ENCODE results near the gene CCNK.

CCNK gene

DNA sequence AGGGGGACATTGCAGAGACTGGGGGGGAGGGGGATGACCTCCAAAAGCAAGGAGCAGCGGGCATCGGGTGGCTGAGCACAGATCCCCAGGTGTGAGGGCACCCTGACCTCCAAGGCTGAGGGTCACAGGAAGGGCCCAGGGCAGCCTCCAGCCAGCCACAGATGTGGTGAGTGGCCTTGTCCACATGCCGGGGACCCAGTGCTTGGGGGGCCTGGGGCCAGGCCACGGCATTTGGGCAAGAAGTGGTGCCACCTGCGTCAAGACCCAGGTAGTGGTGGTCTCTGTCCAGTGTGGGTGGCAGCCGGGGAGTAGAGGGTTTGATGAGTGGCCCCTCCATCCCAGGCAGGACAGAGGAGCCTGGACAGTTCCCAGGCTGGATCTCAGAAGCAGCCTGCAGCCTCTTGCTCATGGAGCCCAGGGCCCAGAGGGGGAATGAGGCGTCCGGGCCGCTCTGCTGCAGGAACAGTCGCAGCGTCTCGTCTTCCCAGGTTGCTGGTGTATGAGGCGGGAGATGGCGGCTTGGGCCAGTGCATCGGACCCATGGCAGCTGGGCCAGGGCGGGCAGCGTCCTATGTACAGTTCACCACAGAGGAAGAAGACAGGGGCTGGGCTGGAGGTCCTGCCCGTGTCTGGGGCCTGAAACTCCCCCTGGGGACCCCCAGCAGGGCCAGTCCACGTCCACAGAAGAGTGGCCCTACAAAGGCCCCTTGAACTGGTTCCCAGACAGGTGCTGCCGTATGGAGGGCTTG is 33.5 kb downstream of the CCNK start:
- TF ChIP-seq, protein P1, sequence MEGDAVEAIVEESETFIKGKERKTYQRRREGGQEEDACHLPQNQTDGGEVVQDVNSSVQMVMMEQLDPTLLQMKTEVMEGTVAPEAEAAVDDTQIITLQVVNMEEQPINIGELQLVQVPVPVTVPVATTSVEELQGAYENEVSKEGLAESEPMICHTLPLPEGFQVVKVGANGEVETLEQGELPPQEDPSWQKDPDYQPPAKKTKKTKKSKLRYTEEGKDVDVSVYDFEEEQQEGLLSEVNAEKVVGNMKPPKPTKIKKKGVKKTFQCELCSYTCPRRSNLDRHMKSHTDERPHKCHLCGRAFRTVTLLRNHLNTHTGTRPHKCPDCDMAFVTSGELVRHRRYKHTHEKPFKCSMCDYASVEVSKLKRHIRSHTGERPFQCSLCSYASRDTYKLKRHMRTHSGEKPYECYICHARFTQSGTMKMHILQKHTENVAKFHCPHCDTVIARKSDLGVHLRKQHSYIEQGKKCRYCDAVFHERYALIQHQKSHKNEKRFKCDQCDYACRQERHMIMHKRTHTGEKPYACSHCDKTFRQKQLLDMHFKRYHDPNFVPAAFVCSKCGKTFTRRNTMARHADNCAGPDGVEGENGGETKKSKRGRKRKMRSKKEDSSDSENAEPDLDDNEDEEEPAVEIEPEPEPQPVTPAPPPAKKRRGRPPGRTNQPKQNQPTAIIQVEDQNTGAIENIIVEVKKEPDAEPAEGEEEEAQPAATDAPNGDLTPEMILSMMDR (IDR thresholded peaks at IDR 0.05; ENCODE audit: insufficient read depth, low read depth, low read length, missing control alignments) = no peak

DNA sequence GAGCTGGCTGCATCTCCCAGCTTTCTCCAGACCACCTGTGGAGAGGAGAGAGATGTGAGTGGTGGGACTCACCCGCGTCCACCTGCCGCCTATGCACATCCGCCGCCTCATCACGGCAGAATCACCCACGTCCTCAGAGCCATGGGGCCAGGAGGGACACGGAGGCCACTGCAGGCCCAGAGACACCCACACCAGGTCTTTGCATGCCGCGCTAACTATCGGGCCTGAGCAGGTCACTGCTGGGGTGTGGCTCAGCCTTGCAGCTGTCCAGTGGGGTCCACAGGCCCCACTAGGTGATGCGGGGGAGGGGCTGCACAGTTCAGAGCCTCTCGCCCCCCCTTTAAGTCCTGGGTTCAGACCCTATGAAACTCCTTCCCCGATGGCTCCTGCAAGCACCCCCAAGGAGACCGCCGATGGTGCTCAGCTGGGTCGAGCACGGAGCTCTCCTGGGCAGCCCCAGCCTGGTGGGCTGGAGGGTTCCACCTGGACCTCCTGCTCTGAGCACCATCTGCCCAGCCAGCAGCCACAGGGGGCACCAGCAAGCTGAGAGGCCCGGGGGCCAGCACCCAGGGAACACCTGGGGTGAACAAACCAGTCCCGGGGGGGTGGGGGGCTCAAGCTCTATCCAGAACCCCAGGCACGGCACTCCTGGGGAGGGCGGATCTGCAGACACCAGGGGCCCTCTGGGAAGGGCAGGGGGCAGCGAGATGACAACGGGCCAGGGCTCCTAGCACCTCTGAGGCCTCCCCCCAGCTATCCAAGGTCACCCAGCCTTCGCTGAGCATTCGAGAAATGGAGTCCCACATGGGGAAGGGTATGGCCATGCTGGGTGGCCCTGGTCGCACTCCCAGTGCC is 34.3 kb downstream of the CCNK start:
- H3K4me3 ChIP-seq (ENCODE audit: low read length) = no peak overlapping the region
- no peak for DNase-seq (ENCODE audit: low read depth)
- TF ChIP-seq, protein P1 (IDR thresholded peaks at IDR 0.05; ENCODE audit: insufficient read depth, low read depth, low read length, missing control alignments) = no peak

More for the DNA sequence above, 33.5 kb downstream of the CCNK start:
- H3K4me3 ChIP-seq (ENCODE audit: low read length) = no peak overlapping the region
- DNase-seq (ENCODE audit: low read depth) = no peak

DNA sequence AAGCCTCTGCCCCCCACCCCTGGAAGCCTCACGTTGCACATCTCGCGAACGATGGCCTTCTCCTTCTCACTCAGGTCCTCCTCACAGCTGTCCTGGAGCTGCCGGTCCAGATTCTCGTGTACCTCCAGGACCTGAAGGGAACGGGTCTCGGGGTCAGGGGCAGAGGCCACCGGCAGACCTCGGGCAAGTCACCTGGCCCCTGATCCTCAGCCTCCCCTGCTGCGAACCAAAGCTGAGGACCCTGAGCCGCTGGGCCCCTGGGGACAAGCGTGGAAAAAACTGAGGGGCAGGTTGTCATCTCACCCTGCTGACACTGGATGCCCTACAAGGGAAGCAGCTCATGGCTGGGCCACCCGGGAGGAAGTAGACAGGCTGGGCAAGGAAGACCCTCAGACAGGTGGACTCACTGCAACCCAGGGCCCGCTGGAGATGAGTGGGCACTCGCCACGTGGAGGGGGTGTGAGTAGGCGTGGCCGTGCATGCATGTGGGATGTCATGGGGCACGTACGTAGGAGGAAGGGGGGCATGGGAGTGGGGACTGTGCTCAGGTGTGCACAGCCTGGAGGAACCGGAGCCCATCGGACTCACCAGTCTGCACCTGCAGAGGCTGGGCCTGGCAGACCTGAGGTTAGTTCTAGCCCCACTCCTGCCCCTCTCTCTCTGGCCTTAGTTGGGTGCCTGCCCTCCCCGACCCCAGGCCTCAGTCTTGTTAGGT is 35.1 kb downstream of the CCNK start:
- TF ChIP-seq, protein P1 (IDR thresholded peaks at IDR 0.05; ENCODE audit: insufficient read depth, low read depth, low read length, missing control alignments) = no peak
- H3K4me3 ChIP-seq (ENCODE audit: low read length) = no peak overlapping the region
- no peak for DNase-seq (ENCODE audit: low read depth)

DNA sequence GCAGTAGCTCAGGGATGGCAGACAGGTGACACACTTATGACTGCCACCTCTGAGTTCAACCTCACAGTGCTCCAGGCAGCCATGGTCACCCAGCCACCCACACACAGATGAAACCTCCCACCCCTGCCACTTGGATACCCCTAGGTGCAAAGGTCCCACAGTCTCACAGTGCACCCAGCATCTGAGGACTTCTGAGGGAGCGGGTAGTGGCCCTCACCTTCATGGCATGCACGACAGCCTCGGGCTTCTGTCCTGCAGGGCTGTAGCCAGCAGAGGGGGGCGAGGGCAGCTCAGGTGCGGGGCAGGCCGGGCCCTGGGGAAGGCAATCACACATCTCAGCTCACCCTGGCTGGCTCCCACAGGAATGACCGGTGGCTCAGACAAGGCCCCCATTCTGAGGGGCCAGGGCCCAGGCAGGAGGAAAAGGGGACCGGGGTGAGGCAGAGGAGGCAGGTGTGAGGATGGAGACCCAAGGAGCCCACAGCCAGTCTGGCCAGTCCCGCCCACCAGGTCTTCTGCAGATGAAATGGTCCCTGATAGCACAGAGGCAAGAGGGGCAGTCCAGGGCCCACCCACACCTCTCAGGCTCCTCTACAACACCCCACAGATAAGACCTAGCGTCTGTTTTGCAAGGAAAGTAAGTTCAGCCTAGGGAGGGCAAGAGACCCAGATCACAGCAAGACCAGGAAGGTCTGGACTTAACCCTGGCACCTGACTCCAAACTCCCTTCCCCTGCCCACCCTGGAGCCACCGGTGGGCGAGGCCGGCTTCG is 35.8 kb downstream of the CCNK start:
- TF ChIP-seq, protein P1 (IDR thresholded peaks at IDR 0.05; ENCODE audit: insufficient read depth, low read depth, low read length, missing control alignments) = no peak
- DNase-seq (ENCODE audit: low read depth) = no peak
- H3K4me3 ChIP-seq (ENCODE audit: low read length) = no peak overlapping the region

DNA sequence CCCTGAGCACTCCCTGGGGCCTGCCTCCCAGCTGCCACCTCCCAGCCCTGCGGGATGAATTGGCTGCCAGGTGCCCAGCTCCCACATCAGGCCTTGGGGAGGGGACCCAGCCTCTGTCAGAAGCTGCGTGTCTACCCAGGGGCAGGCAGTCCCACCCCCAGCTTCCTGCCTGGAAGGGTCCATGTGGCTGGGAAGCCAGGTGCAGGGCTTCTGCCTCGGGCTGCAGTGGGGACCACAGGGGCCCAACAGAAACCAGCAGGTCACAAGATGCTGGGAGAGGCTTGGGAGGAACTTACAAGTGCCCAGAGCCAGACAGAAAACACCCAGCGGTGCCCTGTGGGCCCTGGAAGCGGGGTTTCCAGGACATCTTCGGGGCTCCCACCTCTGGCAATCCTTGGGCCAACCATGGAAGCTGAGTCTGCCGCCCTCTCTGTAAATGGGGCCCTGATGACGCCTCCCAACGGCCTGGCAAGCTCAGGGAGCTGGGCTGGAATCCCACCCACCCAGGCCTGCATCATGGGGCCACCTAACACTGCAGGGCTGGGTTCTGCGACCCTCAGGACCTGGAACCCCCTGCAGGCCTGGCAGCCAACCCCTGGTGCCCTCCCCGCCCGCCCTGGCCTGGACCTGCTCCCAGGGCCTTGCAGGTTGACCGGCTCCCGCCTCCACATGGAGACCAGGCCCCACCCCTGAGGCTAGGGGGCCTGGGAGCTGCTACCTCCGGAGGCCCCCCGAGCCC is 36.6 kb downstream of the CCNK start:
- no peak for DNase-seq (ENCODE audit: low read depth)
- TF ChIP-seq, protein P1 (IDR thresholded peaks at IDR 0.05; ENCODE audit: insufficient read depth, low read depth, low read length, missing control alignments) = no peak
- no peak overlapping the region for H3K4me3 ChIP-seq (ENCODE audit: low read length)

Data from epithelial cell of esophagus (primary cell).